NCI-H748 (cell line): ENCODE results near the gene RBM45.
"Not testable (repeated sequence)": the region's sequence is repeated elsewhere in the genome, so short reads cannot be mapped to it uniquely, and the experiment has no call there.

Experiments
- DNase-seq: peaks from one replicate; lab custom pipeline; 2025; ENCODE audit not compliant: unreplicated experiment; lab: John Stamatoyannopoulos, UW

RBM45 gene

DNA sequence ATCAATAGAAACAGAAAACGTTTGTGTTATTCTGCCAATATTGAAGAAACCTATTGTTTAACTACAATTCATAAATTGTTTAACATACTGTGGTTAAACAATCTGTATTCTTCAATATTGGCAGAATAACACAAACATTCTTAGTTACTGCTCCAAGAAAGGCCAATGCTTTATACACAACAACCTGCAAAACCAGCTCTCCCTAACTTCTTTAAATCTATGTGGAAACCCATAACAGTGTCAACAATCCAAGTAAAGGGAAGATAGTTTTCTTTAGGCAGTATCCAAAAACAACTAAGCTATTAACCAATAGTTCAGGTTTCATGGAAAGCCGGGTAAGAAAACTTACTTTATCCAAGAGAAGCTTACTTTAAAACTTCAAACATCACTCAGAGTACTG, 6.2 kb upstream of the RBM45 start:
- DNase-seq, result no peak

- no peak for DNase-seq
Observed at GRCh38 chr2:178108176-178108575, 4.1 kb upstream of the RBM45 start.

GRCh38 chr2:178109813-178110212, 2.4 kb upstream of the RBM45 start:
- peak; percentile 74 for DNase-seq

GRCh38 chr2:178110681-178111080, 1.6 kb upstream of the RBM45 start:
- no peak for DNase-seq

DNA sequence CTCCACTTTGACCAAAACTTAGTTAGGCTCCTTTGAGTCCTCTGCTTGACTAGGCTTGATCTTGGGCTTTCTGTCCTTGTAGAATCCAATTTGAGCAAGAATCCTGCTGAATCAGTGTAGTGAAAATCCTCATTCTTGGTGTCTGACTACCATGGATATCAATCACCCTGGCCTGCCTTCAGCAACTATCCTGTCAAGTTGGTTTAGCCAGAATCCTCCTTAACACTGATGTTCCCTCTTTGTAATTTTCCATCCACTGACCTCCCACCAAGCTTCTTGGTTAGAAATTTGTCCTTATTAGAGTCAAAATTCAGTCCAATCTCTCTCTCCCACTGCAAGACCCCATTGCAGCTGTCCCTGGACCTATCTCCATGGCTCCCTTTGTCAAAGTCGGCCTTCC, 494 bp upstream of the RBM45 start:
- DNase-seq, result no peak

- DNase-seq, result no peak
Observed at GRCh38 chr2:178114462-178114861, 2.2 kb downstream of the RBM45 start.

GRCh38 chr2:178115271-178115670, 3.0 kb downstream of the RBM45 start:
- DNase-seq, result no peak

DNA sequence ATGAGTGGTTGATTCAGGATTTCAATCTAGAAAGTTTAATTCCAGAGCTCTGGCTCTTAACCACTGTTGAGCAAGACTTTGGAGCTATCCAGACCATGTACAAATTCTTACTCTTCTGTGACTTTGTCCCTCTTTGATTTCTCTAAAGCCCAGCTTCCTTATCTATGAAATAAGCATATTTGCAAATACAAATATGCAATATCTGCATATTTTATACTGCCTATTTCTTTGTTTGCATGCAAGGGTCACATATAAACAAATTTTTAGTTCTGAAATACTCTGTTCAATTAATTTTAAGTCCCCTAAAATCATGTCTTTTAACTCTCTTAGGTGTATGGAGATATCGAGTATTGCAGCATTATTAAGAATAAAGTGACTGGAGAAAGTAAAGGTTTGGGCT, 5.5 kb downstream of the RBM45 start:
- DNase-seq, result no peak

- DNase-seq, result no peak
Observed at GRCh38 chr2:178119179-178119922, 7.1 kb downstream of the RBM45 start.

DNA sequence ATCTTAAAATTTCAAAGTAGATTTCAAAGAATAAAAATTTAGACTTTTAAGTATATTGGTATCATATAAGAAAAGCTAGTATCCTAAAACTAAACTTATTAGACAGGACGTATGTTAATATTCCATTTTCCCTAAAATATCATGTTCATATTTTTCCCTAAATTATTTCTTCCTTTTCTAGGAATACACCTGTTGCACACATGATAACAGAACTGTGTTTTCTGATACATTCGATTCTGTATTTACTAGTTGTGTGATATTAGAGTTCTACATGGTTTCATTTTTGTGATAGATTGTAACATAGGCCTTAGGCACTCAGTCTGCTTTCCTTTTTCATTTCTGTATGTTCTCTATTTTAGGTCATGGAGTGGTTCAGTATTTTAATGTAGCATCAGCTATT, 10.9 kb downstream of the RBM45 start:
- DNase-seq, result no peak

DNA sequence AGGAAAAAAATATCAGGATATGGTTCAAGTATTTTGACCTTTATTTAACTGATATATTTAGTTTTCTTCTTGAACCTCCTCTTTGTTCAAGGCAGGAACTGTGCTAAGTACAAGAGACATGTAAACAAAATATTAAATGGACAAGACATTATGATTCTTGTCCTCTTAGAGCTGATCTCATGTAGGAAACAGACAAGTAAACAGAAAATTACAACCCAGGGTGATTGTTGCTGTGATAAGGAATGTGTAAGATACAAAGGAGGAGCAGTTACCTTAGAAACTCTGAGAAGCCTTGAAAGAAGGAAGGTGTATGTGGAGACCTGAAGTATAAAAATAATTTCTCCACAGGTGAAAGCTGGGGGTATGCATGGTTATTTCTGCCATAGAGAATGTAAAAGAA, 12.9 kb downstream of the RBM45 start:
- no peak for DNase-seq

DNA sequence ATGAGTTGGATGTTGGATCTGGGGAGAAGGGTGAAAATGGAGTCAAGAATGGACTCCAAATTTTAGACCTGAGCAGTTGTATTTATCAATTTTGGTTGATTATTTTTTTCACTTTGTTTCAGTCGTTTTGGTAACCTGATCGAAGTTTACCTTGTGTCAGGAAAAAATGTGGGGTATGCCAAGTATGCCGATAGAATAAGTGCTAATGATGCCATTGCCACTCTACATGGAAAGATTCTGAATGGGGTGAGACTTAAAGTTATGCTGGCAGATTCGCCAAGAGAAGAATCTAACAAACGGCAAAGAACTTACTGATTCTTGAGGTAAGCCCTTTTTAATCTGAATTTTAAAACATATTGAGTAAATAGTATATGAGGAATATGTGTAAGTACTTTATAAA, 13.6 kb downstream of the RBM45 start:
- no peak for DNase-seq

DNA sequence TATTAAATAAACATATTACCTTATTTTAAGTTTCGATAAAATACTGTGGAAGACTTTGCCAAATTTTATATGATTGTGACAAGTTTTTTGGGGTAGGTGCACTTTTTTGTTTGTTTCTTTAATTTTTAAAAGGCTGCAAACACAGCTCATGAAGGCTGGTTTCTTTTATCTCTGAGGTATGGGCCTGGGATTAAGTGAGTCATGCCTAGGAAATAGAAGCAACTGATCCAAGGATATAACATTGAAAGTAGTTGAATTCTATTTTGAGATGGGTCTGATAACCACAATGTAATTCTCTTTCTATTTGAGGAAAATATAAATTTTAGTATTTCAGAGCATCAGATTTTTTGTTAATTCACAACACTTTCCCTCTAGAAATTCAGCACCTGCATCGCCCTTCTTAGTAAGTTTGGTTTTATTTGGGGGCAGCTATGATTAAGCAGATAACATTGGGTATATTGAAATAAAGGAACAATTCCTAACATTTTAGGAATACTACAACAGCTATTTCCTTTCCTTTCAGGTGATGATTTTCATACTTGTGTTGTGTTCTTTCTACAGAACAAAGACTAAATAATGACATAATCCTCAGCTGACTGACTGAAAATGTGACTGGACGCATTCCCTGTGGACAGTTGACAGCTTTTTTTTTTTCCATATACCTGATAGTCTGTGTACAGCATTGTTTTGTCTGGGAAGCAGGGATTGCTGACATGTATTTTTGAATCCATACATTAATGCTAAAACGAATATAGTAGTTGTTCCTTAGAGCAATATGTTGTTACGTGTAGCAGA, 16.8 kb downstream of the RBM45 start:
- no peak for DNase-seq

DNA sequence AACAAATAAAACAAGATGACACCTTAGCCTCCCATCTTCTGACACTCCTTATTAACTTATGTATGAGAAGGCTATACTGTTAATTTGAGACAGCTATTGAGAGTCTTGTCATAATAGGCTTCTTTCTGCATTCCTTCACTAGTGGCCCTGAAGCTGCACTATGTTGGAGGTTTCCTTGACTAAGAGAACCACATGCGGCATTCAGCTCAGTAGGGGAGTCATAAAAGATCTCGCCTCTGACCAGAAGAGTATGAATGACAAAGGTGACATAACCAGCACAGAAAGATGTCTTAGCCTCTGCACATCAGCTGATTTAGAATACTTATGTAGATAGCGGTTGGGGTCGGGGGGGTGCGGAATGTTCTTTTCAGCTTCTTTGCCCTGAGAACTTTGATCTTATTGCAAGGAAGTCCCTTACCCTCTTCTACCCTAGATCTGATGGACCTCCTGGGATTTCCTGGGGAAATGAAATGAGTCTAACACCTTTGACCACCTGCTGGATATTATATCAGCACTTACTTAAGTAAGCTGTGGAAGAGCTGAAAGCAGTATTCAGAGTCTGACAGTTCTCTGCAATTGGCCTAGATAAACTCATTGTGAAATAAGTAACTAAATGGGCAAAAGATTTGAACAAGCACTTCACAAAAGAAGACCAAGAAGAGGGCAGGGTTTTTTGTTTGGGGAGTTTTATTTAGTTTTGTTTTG, 24.2 kb downstream of the RBM45 start:
- no peak for DNase-seq

GRCh38 chr2:178142274-178143065, 30.2 kb downstream of the RBM45 start:
- DNase-seq, result peak; percentile 13

- DNase-seq, result no peak
Observed at GRCh38 chr2:178143481-178143880, 31.2 kb downstream of the RBM45 start.

GRCh38 chr2:178152033-178152432, 39.8 kb downstream of the RBM45 start:
- DNase-seq, result peak; percentile 8

DNA sequence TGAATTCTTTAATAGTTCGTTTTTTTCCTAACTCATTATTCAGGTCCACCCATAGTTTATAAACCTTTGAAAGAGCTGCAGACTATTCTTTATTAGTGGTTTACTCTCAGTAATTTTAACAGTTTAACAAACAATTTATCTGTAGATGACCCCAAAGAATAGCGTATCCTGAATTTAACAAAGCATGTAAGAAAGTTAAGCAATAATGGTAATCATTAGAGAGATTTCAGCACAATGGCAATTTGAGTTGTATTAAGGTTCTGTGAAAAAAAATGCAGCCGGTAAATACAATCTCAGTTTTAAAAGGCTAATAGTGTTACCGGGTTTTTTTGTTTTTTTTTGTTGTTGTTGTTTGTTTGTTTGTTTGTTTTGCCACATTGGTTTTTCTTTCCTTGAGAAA, 40.3 kb downstream of the RBM45 start:
- DNase-seq, result no peak

DNA sequence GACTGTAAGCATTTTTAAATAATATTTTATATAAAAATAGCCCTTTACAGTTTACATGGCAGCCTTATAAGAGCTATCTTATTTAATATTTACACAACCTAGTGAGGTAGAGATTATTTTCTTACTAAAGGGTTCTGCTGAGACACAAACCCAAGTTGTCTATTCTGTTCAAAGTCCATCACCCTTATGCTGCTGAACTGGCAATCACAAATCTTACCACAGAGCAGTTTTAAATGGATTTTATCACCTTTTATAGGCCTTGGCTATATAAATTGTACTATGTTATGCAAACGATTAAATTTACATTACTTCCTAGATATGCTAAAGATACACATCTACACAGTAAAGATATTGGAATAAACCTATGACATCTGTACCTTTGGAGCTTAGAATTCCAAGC, 40.7 kb downstream of the RBM45 start:
- no peak for DNase-seq

GRCh38 chr2:178153878-178154277, 41.6 kb downstream of the RBM45 start:
- not testable (repeated sequence) for DNase-seq

DNA sequence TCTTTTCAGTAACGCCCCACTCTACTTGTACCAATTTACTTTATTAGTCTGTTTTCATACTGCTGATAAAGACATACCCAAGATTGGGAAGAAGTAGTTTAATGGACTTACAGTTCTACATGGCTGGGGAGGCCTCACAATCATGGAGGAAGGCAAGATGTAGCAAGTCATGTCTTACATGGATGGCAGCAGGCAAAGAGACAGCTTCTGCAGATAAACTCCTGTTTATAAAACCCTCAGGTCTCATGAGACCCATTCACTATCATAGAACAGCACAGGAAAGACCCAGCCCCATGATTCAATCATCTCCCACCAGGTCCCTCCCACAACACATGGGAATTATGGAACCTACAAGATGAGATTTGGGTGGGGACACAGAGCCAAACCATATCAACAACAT, 43.3 kb downstream of the RBM45 start:
- DNase-seq, result no peak
